IMR-90 (cell line): Measurements from ENCODE around the gene CD300H. TPM values are rescaled to one million over a fixed set of nuclear protein-coding genes. Genes with fewer than 3 reads are reported as not detected.

ENCODE experiments used
- ATAC-seq: fragments of 200-7000 bp; cut with Tn5 transposase; 2 replicates; pipeline ENCODE4 v1.9.1; 2020; ENCODE audit warnings: low read depth, mild to moderate bottlenecking, moderate library complexity
- BruUV-seq: library from RNA; stranded (reverse); fragments of 400-500 nt; replicated peaks from 2 replicates; lab custom pipeline; 2021; lab: Mats Ljungman, UMichigan
- CTCF ChIA-PET: fragments of 300-600 bp; formaldehyde crosslinking; extraction: SDS; loops from one replicate; lab custom pipeline; 2021; ENCODE audit warnings: antibody characterized with exemption; lab: Yijun Ruan, JAX
- POLR2A ChIA-PET: fragments of 300-600 bp; sonication (Branson Sonifier 250); formaldehyde crosslinking; loops from one replicate; lab custom pipeline; 2022; ENCODE audit warnings: antibody characterized with exemption; ENCODE audit not compliant: unreplicated experiment; lab: Charles Lee
- DNase-seq: peaks from one replicate; pipeline ENCODE4 v3.0.0; 2013
- H2AFZ ChIP-seq: replicated peaks from 2 replicates; pipeline ENCODE3; 2013; ENCODE audit warnings: low read length, mild to moderate bottlenecking; ENCODE audit not compliant: poor library complexity
- H2AK5ac ChIP-seq: 2 replicates; pipeline ENCODE4 v1.6.1; 2013; ENCODE audit warnings: low read depth, low read length, inconsistent platforms
- H2AK9ac ChIP-seq: replicated peaks from 2 replicates; pipeline ENCODE3; 2013; ENCODE audit warnings: mild to moderate bottlenecking, low read depth, low read length, moderate library complexity; ENCODE audit not compliant: poor library complexity
- H2BK120ac ChIP-seq: 2 replicates; pipeline ENCODE4 v1.6.1; 2013; ENCODE audit warnings: low read depth, low read length, inconsistent platforms
- H2BK15ac ChIP-seq: 3 replicates; pipeline ENCODE4 v1.6.1; 2013; ENCODE audit warnings: low read depth, low read length, inconsistent platforms
- H2BK20ac ChIP-seq: 2 replicates; pipeline ENCODE4 v1.6.1; 2013; ENCODE audit warnings: low read depth, mild to moderate bottlenecking, inconsistent platforms, low read length, moderate library complexity
- H2BK5ac ChIP-seq: 2 replicates; pipeline ENCODE4 v1.6.1; 2013; ENCODE audit warnings: mild to moderate bottlenecking, low read depth, low read length, inconsistent platforms; ENCODE audit not compliant: poor library complexity, severe bottlenecking
- H3K14ac ChIP-seq: replicated peaks from 2 replicates; pipeline ENCODE4 v1.6.1; 2013; ENCODE audit warnings: low read depth, low read length, inconsistent platforms
- H3K18ac ChIP-seq: 2 replicates; pipeline ENCODE4 v1.6.1; 2013; ENCODE audit warnings: low read depth, low read length, control low read depth
- H3K23ac ChIP-seq: 2 replicates; pipeline ENCODE4 v1.6.1; 2013; ENCODE audit warnings: low read depth, low read length, inconsistent platforms
- H3K27ac ChIP-seq: 2 replicates; pipeline ENCODE4 v1.5.1; 2013; ENCODE audit warnings: mild to moderate bottlenecking, control low read depth, low read length; ENCODE audit not compliant: insufficient read depth
- H3K27me3 ChIP-seq: 2 replicates; pipeline ENCODE4 v1.6.1; 2013; ENCODE audit warnings: low read length; ENCODE audit not compliant: control insufficient read depth, insufficient read depth
- H3K36me3 ChIP-seq: 2 replicates; pipeline ENCODE4 v1.6.1; 2013; ENCODE audit warnings: low read length, mixed read lengths; ENCODE audit not compliant: control insufficient read depth, insufficient read depth
- H3K4ac ChIP-seq: 2 replicates; pipeline ENCODE4 v1.6.1; 2013; ENCODE audit warnings: low read depth, low read length, inconsistent platforms
- H3K4me1 ChIP-seq: 2 replicates; pipeline ENCODE4 v1.6.1; 2013; ENCODE audit warnings: low read length, mixed read lengths; ENCODE audit not compliant: control insufficient read depth, insufficient read depth
- H3K4me2 ChIP-seq: 2 replicates; pipeline ENCODE4 v1.6.1; 2013; ENCODE audit warnings: low read depth, mild to moderate bottlenecking, control low read depth, low read length, moderate library complexity
- H3K4me3 ChIP-seq: 2 replicates; pipeline ENCODE4 v1.5.1; 2013; ENCODE audit warnings: low read depth, mild to moderate bottlenecking, control low read depth, low read length, moderate library complexity; ENCODE audit not compliant: insufficient read depth
- H3K56ac ChIP-seq: 2 replicates; pipeline ENCODE4 v1.6.1; 2013; ENCODE audit warnings: low read length, inconsistent platforms; ENCODE audit not compliant: insufficient read depth; ENCODE audit errors: extremely low read depth
- H3K79me1 ChIP-seq, 2 experiments: 2 replicates each; pipeline ENCODE4 v1.6.1; 2013; ENCODE audit warnings: low read length in 2 of 2, inconsistent platforms in 1 of 2, low read depth in 1 of 2
- H3K9ac ChIP-seq: 2 replicates; pipeline ENCODE4 v1.6.1; 2013; ENCODE audit warnings: low read depth, low read length, control low read depth
- H3K9me1 ChIP-seq: 2 replicates; pipeline ENCODE4 v1.6.1; 2013; ENCODE audit warnings: low read length, inconsistent platforms; ENCODE audit not compliant: insufficient read depth
- H3K9me3 ChIP-seq: 2 replicates; pipeline ENCODE4 v1.6.1; 2013; ENCODE audit warnings: low read length; ENCODE audit not compliant: control insufficient read depth, insufficient read depth
- H4K20me1 ChIP-seq: 2 replicates; pipeline ENCODE4 v1.6.1; 2013; ENCODE audit warnings: low read length, inconsistent platforms; ENCODE audit not compliant: insufficient read depth
- H4K5ac ChIP-seq: 2 replicates; pipeline ENCODE4 v1.6.1; 2013; ENCODE audit warnings: mild to moderate bottlenecking, low read depth, low read length, control low read depth
- H4K8ac ChIP-seq, 2 experiments: 2 replicates each; pipeline ENCODE4 v1.6.1; 2013; ENCODE audit warnings: low read depth in 2 of 2, low read length in 2 of 2, control low read depth in 1 of 2, inconsistent platforms in 1 of 2
- H4K91ac ChIP-seq: 2 replicates; pipeline ENCODE4 v1.6.1; 2013; ENCODE audit warnings: low read depth, low read length, inconsistent platforms; ENCODE audit not compliant: insufficient read depth
- BHLHE40 ChIP-seq: fragments of 150-350 bp; IDR thresholded peaks from 2 replicates; pipeline ENCODE4 v1.6.1; 2016; ENCODE audit warnings: mild to moderate bottlenecking, low read depth, low read length
- NFE2L2 ChIP-seq: fragments of 150-350 bp; IDR thresholded peaks from 2 replicates; pipeline ENCODE4 v1.6.1; 2016; ENCODE audit warnings: low read depth, mild to moderate bottlenecking, low read length
- WGBS, 2 experiments: methylation state at CpG; one replicate each; pipeline versions ENCODE4 v1.1.5 to v1.1.7; 2013; ENCODE audit warnings: missing lambda C conversion rate in 2 of 2; ENCODE audit not compliant: insufficient read length in 1 of 2; ENCODE audit errors: extremely low coverage in 2 of 2; 5-methylcytosine and 5-hydroxymethylcytosine counted together
- dilution Hi-C: fragments of 300-500 bp; cut with HindIII; formaldehyde crosslinking; loops from one replicate; pipeline ENCODE4 v1.14.3; 2018; ENCODE audit warnings: low sequenced_read_pairs; ENCODE audit not compliant: unreplicated experiment
- in situ Hi-C: fragments of 300-500 bp; cut with MboI; formaldehyde crosslinking; loops from 3 replicates; pipeline ENCODE4 v1.14.3; 2019; ENCODE audit warnings: low sequenced_read_pairs, inconsistent platforms, mixed read lengths
- intact Hi-C: fragments of 100-400 bp; cut with micrococcal nuclease; formaldehyde crosslinking; loops from 2 replicates; pipeline ENCODE4 v1.10.0; 2022
- polyA plus RNA-seq, 3 experiments: library from polyadenylated mRNA; depleted of rRNA; stranded (reverse); fragments of >200 nt; gene quantifications; 2 replicates each; pipeline ENCODE4 v1.2.3, GENCODE V29; 2012; ENCODE audit warnings: low replicate concordance in 1 of 3
- total RNA-seq: library from RNA; depleted of rRNA; stranded (reverse); fragments of >200 nt; gene quantifications from 2 replicates; pipeline ENCODE4 v1.2.3, GENCODE V29; 2012

Gene CD300H
- total and polyA plus RNA-seq, 2 of the 4 experiments (the other 2 are of a cell fraction), result not detected

DNA sequence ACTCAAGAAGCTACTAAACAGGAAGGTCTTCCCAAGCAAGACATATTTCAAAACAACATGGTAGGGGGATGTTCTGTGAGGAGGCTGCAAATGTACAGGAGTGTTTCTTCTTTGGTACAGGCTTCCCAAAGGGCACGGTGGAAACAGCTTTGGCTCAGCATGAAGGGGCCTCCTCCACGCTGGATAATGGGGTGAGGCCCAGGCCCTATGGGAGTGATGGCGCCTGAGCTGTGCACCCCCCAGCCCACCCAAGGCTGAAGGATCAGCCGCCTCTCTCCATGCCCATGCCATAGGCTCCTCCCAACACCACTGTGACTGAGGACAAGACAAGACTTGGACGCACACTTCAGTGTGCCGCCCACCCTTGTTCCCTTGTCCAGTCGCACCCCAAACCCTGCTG, 49.4 kb upstream of the CD300H start:
- CTCF ChIA-PET, result no interaction called here
- dilution Hi-C loops, result no loop called here
- no peak for TF ChIP-seq NFE2L2
- no peak for TF ChIP-seq BHLHE40

More for the DNA sequence above, 49.4 kb upstream of the CD300H start:
- H3K4me1 ChIP-seq, result no peaks in the 10 kb centered on the region
- no peak for ATAC-seq
- no peak overlapping the region for H2AFZ ChIP-seq
- H3K27ac ChIP-seq, result no peak overlapping the region
- peaks cover 23% of the 10 kb centered on the region for H3K9me3 ChIP-seq
- H3K14ac ChIP-seq, result no peak overlapping the region
- H2AK9ac ChIP-seq, result no peak overlapping the region
- H2BK15ac ChIP-seq, result no peak overlapping the region
- no peak overlapping the region for H3K9ac ChIP-seq
- H3K4ac ChIP-seq, result no peak overlapping the region
- H2BK120ac ChIP-seq, result no peak overlapping the region
- H3K18ac ChIP-seq, result no peak overlapping the region
- no peaks in the 10 kb centered on the region for H4K20me1 ChIP-seq
- no peaks in the 10 kb centered on the region for H3K9me1 ChIP-seq
- BruUV-seq, result no TSS peak
- no peaks in the 10 kb centered on the region for H3K27me3 ChIP-seq
- no peak for DNase-seq
- no peak overlapping the region for H3K4me3 ChIP-seq
- no peaks in the 10 kb centered on the region for H3K79me1 ChIP-seq
- no peak overlapping the region for H4K5ac ChIP-seq
- no peak overlapping the region for H2BK5ac ChIP-seq
- H4K8ac ChIP-seq, result no peak overlapping the region
- POLR2A ChIA-PET, result no interaction called here
- H3K23ac ChIP-seq, result no peak overlapping the region
- H2AK5ac ChIP-seq, result no peak overlapping the region
- intact Hi-C loops (no loop called here), in situ Hi-C loops (no loop called here)
- no peak overlapping the region for H3K56ac ChIP-seq
- no peak overlapping the region for H2BK20ac ChIP-seq
- no peaks in the 10 kb centered on the region for H3K36me3 ChIP-seq
- WGBS, 2 experiments, result 93% methylated on average over 3 of the region's 7 CpGs; no CpG with 5 or more reads in 1 of the 2 experiments
- H3K4me2 ChIP-seq, result no peak overlapping the region
- no peak overlapping the region for H4K91ac ChIP-seq
